ENCODE data around the gene MYO3B.

DNA sequence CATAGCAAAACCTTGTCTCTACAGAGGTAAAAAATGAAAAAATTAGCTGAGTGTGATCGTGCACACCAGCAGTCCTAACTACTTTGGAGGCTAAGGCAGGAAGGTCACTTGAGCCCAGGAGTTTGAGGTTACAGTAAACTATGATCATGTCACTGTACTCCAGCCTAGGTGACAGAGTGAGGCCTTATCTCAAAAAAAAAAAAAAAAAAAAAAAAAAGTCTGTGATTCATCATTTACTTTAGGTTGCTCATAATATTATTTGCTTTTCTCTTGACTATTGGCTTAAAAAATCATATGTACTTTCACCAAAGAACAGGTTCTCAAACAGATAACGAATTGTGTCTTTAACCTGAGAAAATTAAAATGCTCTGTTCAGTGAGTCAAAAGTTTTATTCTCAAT is 129.1 kb downstream of the MYO3B start:
- no peak for TF ChIP-seq POLR2AphosphoS5 (IDR thresholded peaks at IDR 0.05; ENCODE audit: low read depth, low read length)
- TF ChIP-seq, protein P1, sequence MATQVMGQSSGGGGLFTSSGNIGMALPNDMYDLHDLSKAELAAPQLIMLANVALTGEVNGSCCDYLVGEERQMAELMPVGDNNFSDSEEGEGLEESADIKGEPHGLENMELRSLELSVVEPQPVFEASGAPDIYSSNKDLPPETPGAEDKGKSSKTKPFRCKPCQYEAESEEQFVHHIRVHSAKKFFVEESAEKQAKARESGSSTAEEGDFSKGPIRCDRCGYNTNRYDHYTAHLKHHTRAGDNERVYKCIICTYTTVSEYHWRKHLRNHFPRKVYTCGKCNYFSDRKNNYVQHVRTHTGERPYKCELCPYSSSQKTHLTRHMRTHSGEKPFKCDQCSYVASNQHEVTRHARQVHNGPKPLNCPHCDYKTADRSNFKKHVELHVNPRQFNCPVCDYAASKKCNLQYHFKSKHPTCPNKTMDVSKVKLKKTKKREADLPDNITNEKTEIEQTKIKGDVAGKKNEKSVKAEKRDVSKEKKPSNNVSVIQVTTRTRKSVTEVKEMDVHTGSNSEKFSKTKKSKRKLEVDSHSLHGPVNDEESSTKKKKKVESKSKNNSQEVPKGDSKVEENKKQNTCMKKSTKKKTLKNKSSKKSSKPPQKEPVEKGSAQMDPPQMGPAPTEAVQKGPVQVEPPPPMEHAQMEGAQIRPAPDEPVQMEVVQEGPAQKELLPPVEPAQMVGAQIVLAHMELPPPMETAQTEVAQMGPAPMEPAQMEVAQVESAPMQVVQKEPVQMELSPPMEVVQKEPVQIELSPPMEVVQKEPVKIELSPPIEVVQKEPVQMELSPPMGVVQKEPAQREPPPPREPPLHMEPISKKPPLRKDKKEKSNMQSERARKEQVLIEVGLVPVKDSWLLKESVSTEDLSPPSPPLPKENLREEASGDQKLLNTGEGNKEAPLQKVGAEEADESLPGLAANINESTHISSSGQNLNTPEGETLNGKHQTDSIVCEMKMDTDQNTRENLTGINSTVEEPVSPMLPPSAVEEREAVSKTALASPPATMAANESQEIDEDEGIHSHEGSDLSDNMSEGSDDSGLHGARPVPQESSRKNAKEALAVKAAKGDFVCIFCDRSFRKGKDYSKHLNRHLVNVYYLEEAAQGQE (IDR thresholded peaks at IDR 0.05; ENCODE audit: insufficient read depth in 1 of 2, low read depth in 2 of 2, low read length in 2 of 2) = no peak
- TF ChIP-seq TAF1 (IDR thresholded peaks at IDR 0.05; ENCODE audit: borderline replicate concordance, insufficient read depth, low read length) = no peak
